ENCODE data around the gene PSMB11. TPM values are rescaled to one million over a fixed set of nuclear protein-coding genes. Genes with fewer than 3 reads are reported as not detected.

The PSMB11 gene
- total RNA-seq, 1 experiment from 2014 or later = not detected

- peak overlapping the region; percentile 79 for H3K4me3 Mint-ChIP-seq (ENCODE audit: unreplicated experiment)
- H3K4me1 Mint-ChIP-seq (ENCODE audit: insufficient read depth, unreplicated experiment) = peaks cover 38% of the 10 kb centered on the region
- intact Hi-C loops (cut with micrococcal nuclease) = no loop called here
- no peak overlapping the region for H3K27ac Mint-ChIP-seq (ENCODE audit: low read depth, unreplicated experiment)
- no peaks in the 10 kb centered on the region for H3K9me3 Mint-ChIP-seq (ENCODE audit: unreplicated experiment)
- POLR2A ChIA-PET = interaction anchor here (0.9 to 4.0 kb wide), 7 partner anchors 13 to 396 kb away, joined by 3 to 91 read pairs (median 6); partner anchors contain the start of genes ACIN1, AJUBA, C14orf119 and PRMT5
- no peak for DNase-seq (ENCODE audit: unreplicated experiment)
- no peaks in the 10 kb centered on the region for H3K27me3 Mint-ChIP-seq (ENCODE audit: insufficient read depth, unreplicated experiment)
- CTCF ChIA-PET = interaction anchor here (0.7 to 4.0 kb wide), 7 partner anchors 9 to 287 kb away, joined by 3 to 65 read pairs (median 6); partner anchors contain the start of gene AJUBA
- no TSS peak for BruUV-seq (replicated peaks)
- no peak for TF ChIP-seq CTCF (IDR thresholded peaks at IDR 0.05; ENCODE audit: unreplicated experiment)
- no peaks in the 10 kb centered on the region for H3K36me3 Mint-ChIP-seq (ENCODE audit: insufficient read depth, unreplicated experiment)
Measured at GRCh38 chr14:23008831-23009230, 33.2 kb upstream of the PSMB11 start.

DNA sequence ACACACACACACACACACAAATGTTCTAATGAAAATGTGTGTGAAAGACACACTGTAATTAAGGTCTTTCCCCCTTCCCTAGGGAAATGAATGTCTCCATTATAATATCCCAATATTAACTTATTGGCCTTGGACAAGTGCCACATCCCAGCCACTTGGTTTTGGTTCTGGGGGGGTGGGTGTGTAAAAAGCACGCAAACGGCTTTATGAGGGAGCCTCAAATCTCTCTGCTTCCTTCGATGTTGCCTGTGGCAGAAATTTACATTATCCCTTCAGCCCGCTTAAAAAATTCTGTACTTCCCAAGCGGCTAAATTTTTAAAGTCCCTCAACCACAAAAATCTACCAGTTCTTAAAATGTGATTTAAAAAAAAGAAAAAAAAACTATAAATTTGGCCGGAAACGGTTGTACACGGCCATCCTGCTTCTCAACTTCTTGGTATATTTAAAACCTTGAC, 32.5 kb upstream of the PSMB11 start:
- ChIA-PET POLR2A (interaction anchor here (0.9 to 4.0 kb wide), 2 partner anchors 30 to 396 kb away, joined by 3 to 91 read pairs; partner anchors contain the start of gene AJUBA), CTCF (interaction anchor here (0.5 to 4.0 kb wide), 7 partner anchors 8 to 286 kb away, joined by 3 to 65 read pairs (median 6); partner anchors contain the start of gene AJUBA)
- no peak for TF ChIP-seq CTCF (IDR thresholded peaks at IDR 0.05; ENCODE audit: unreplicated experiment)
- H3K27me3 Mint-ChIP-seq (ENCODE audit: insufficient read depth, unreplicated experiment) = no peaks in the 10 kb centered on the region
- no peaks in the 10 kb centered on the region for H3K36me3 Mint-ChIP-seq (ENCODE audit: insufficient read depth, unreplicated experiment)
- H3K4me3 Mint-ChIP-seq (ENCODE audit: unreplicated experiment) = peak overlapping the region; percentile 79
- H3K4me1 Mint-ChIP-seq (ENCODE audit: insufficient read depth, unreplicated experiment) = peaks cover 38% of the 10 kb centered on the region
- intact Hi-C loops (cut with micrococcal nuclease) = no loop called here
- TSS peak; percentile 87 for BruUV-seq (replicated peaks)
- H3K27ac Mint-ChIP-seq (ENCODE audit: low read depth, unreplicated experiment) = peak overlapping the region; percentile 91
- DNase-seq (ENCODE audit: unreplicated experiment) = no peak
- H3K9me3 Mint-ChIP-seq (ENCODE audit: unreplicated experiment) = no peaks in the 10 kb centered on the region

- Mint-ChIP-seq H3K27ac (ENCODE audit: low read depth, unreplicated experiment) (peak within 1 kb of the TSS; percentile 91), H3K9me3 (ENCODE audit: unreplicated experiment) (no peaks in the 10 kb centered on the region), H3K27me3 (ENCODE audit: insufficient read depth, unreplicated experiment) (no peaks in the 10 kb centered on the region), H3K4me3 (ENCODE audit: unreplicated experiment) (peak within 1 kb of the TSS; percentile 79), H3K36me3 (ENCODE audit: insufficient read depth, unreplicated experiment) (no peaks in the 10 kb centered on the region), H3K4me1 (ENCODE audit: insufficient read depth, unreplicated experiment) (peaks cover 34% of the 10 kb centered on the region)
- TF ChIP-seq CTCF (IDR thresholded peaks at IDR 0.05; ENCODE audit: unreplicated experiment) = no peak
- peak; percentile 61 for DNase-seq (ENCODE audit: unreplicated experiment)
- intact Hi-C loops (cut with micrococcal nuclease) = no loop called here
- BruUV-seq (replicated peaks) = no TSS peak
- ChIA-PET POLR2A (interaction anchor here (0.9 to 1.1 kb wide), 4 partner anchors 11 to 32 kb away, joined by 3 to 5 read pairs (median 4); partner anchors contain the start of genes AJUBA and PSMB5), CTCF (interaction anchor here (0.6 to 2.4 kb wide), 6 partner anchors 15 to 72 kb away, joined by 3 to 18 read pairs (median 6); no protein-coding TSS in a partner anchor)
Measured at GRCh38 chr14:23009939-23010726, 31.9 kb upstream of the PSMB11 start, which contains the start of gene C14orf93. Gene C14orf93 (minus strand): TSS chr14:23010143. CDS start chr14:22999023, 11,120 bp downstream.

All from MCF 10A (cell line).